ENCODE results near the gene DAPK1. TPM values are rescaled to one million over a fixed set of nuclear protein-coding genes. Genes with fewer than 3 reads are reported as not detected.

The DAPK1 gene
- total and polyA plus RNA-seq, 2 donors from 2014 or later = 15.5 to 166 TPM

DNA sequence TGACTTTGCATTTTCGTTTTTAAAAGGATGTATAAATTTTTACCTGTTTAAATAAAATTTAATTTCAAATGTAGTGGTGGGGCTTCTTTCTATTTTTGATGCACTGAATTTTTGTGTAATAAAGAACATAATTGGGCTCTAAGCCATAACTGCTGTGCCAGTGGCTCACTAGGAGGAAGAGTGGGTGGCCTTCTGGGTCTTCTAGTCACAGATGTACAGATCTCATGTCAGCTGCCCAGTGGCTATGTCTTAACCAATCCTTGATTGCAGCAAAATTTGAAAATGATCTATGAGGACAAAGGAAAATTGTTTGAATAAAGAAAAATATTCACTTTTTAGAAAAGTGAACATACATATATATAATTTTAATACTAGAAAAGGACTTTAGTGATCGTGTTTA, 233.7 kb downstream of the DAPK1 start:
- peaks cover 0 to 9% (median 0%) of the 10 kb centered on the region in 3 donors for H3K4me1 ChIP-seq (ENCODE audit: control insufficient read depth in 2 of 3, insufficient read depth in 2 of 3, low read depth in 1 of 3, low read length in 3 of 3)
- intact Hi-C loops (cut with DNase I) = no loop called here
- H3K4me3 ChIP-seq (ENCODE audit: low read length in 3 of 3) = no peak overlapping the region
- TF ChIP-seq, protein P1, sequence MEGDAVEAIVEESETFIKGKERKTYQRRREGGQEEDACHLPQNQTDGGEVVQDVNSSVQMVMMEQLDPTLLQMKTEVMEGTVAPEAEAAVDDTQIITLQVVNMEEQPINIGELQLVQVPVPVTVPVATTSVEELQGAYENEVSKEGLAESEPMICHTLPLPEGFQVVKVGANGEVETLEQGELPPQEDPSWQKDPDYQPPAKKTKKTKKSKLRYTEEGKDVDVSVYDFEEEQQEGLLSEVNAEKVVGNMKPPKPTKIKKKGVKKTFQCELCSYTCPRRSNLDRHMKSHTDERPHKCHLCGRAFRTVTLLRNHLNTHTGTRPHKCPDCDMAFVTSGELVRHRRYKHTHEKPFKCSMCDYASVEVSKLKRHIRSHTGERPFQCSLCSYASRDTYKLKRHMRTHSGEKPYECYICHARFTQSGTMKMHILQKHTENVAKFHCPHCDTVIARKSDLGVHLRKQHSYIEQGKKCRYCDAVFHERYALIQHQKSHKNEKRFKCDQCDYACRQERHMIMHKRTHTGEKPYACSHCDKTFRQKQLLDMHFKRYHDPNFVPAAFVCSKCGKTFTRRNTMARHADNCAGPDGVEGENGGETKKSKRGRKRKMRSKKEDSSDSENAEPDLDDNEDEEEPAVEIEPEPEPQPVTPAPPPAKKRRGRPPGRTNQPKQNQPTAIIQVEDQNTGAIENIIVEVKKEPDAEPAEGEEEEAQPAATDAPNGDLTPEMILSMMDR (IDR thresholded peaks at IDR 0.05; ENCODE audit: borderline replicate concordance, extremely low read depth, insufficient read depth) = no peak
- H3K36me3 ChIP-seq (ENCODE audit: control insufficient read depth in 2 of 3, insufficient read depth in 3 of 3, low read length in 3 of 3) = peaks cover 4 to 32% (median 17%) of the 10 kb centered on the region in 3 donors
- H3K27ac ChIP-seq (ENCODE audit: low read depth in 2 of 2, low read length in 2 of 2) = no peak overlapping the region
- H3K9ac ChIP-seq (ENCODE audit: low read length in 3 of 3) = no peak overlapping the region
- H3K9me3 ChIP-seq (ENCODE audit: control insufficient read depth in 2 of 3, insufficient read depth in 1 of 3, low read length in 3 of 3) = no peaks in the 10 kb centered on the region
- no peak for DNase-seq
- no peak for FAIRE-seq
- H3K27me3 ChIP-seq (ENCODE audit: control insufficient read depth, insufficient read depth, low read length) = no peaks in the 10 kb centered on the region

DNA sequence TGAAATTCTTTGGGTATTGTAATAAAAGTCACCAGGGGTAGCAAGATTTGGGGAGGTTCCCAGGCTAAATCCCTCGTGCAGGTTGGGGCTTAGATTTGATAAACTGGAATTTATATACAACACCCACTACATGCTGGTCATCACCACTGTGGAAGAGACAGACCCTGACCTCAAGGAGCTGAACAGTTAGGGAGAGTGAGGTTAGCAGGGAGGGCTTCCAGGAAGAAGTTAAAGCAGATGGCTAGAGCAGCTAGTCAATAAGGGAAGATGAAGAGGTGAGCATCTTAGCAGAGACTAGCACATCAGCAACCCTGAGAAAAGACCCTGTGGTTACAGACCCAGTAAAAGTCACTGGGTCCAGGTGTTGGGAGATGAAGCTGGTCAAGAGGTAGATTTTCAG, 234.7 kb downstream of the DAPK1 start:
- no peak for FAIRE-seq
- H3K4me3 ChIP-seq (ENCODE audit: low read length in 3 of 3) = no peak overlapping the region
- intact Hi-C loops (cut with DNase I) = no loop called here

DNA sequence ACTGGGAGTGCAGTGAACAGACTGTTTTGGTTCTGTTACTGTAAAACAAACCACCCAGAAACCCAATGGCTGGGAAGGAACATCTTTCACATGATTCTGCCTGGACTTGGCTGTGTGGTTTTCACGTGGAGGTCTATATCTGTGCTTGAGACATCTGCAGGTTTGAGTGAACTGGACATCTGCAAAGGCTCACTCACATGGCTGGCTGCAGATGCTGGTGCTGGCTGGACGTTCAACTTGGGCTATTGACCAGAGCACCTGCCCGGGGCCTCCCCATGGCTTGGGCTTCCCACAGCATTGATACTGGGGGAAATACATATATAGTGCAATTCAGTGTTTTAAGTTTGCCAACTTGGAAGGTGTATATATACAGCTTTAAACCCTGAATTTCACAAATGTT, 235.1 kb downstream of the DAPK1 start:
- peaks cover 0 to 3% (median 0%) of the 10 kb centered on the region in 3 donors for H3K4me1 ChIP-seq (ENCODE audit: control insufficient read depth in 2 of 3, insufficient read depth in 2 of 3, low read depth in 1 of 3, low read length in 3 of 3)
- peaks cover 2 to 32% (median 15%) of the 10 kb centered on the region in 3 donors for H3K36me3 ChIP-seq (ENCODE audit: control insufficient read depth in 2 of 3, insufficient read depth in 3 of 3, low read length in 3 of 3)
- TF ChIP-seq, protein P1 (IDR thresholded peaks at IDR 0.05; ENCODE audit: borderline replicate concordance, extremely low read depth, insufficient read depth) = no peak
- FAIRE-seq (no peak), DNase-seq (no peak)
- H3K27ac ChIP-seq (ENCODE audit: low read depth in 2 of 2, low read length in 2 of 2) = no peak overlapping the region
- no peaks in the 10 kb centered on the region for H3K27me3 ChIP-seq (ENCODE audit: control insufficient read depth, insufficient read depth, low read length)
- no peak overlapping the region for H3K4me3 ChIP-seq (ENCODE audit: low read length in 3 of 3)
- no peaks in the 10 kb centered on the region for H3K9me3 ChIP-seq (ENCODE audit: control insufficient read depth in 2 of 3, insufficient read depth in 1 of 3, low read length in 3 of 3)
- intact Hi-C loops (cut with DNase I) = no loop called here
- no peak overlapping the region for H3K9ac ChIP-seq (ENCODE audit: low read length in 3 of 3)

More for the DNA sequence above, 234.7 kb downstream of the DAPK1 start:
- no peaks in the 10 kb centered on the region for H3K27me3 ChIP-seq (ENCODE audit: control insufficient read depth, insufficient read depth, low read length)
- peaks cover 0 to 6% (median 0%) of the 10 kb centered on the region in 3 donors for H3K4me1 ChIP-seq (ENCODE audit: control insufficient read depth in 2 of 3, insufficient read depth in 2 of 3, low read depth in 1 of 3, low read length in 3 of 3)
- no peak for DNase-seq
- TF ChIP-seq, protein P1 (IDR thresholded peaks at IDR 0.05; ENCODE audit: borderline replicate concordance, extremely low read depth, insufficient read depth) = no peak
- no peak overlapping the region for H3K27ac ChIP-seq (ENCODE audit: low read depth in 2 of 2, low read length in 2 of 2)
- peaks cover 4 to 32% (median 17%) of the 10 kb centered on the region in 3 donors for H3K36me3 ChIP-seq (ENCODE audit: control insufficient read depth in 2 of 3, insufficient read depth in 3 of 3, low read length in 3 of 3)
- no peaks in the 10 kb centered on the region for H3K9me3 ChIP-seq (ENCODE audit: control insufficient read depth in 2 of 3, insufficient read depth in 1 of 3, low read length in 3 of 3)
- H3K9ac ChIP-seq (ENCODE audit: low read length in 3 of 3) = no peak overlapping the region
